ENCODE data around the gene AKAP13. TPM values are rescaled to one million over a fixed set of nuclear protein-coding genes. Genes with fewer than 3 reads are reported as not detected.
"Not testable (repeated sequence)": the region's sequence is repeated elsewhere in the genome, so short reads cannot be mapped to it uniquely, and the experiment has no call there.

The AKAP13 gene
- total and polyA plus RNA-seq, 2 donors, result 84.2 to 206 TPM

- H3K4me3 ChIP-seq (ENCODE audit: low read depth, low read length), result no peak overlapping the region
- peaks cover 4% of the 10 kb centered on the region for H3K4me1 ChIP-seq (ENCODE audit: insufficient read depth)
- 50% methylated on average over 2 of the region's 2 CpGs for WGBS
- no peak overlapping the region for H3K27ac ChIP-seq (ENCODE audit: low read depth)
- no peaks in the 10 kb centered on the region for H3K36me3 ChIP-seq (ENCODE audit: insufficient read depth)
- DNase-seq (ENCODE audit: extremely low spot score), result no peak
These were observed 60.0 kb downstream of the AKAP13 start for GRCh38 chr15:85440451-85440850.

DNA sequence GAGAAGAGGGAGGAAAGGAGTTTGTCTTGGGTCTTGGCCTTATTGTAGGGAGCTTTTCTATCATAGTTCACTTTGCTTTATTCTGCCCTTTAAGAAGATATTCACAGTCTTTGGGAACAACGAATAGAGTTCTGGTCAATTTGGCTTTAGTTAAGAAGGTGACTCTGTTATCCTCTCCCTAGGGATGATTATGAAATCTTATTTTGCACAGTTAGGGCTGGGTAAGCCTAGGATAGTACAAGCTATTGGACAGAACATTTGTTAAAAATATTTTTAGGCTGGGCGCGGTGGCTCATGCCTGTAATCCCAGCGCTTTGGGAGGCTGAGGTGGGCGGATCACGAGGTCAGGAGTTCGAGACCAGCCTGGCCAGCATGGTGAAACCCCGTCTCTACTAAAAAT lies 61.5 kb downstream of the AKAP13 start:
- DNase-seq (ENCODE audit: extremely low spot score); H3K36me3 ChIP-seq (ENCODE audit: insufficient read depth); H3K4me1 ChIP-seq (ENCODE audit: insufficient read depth); H3K4me3 ChIP-seq (ENCODE audit: low read depth, low read length); H3K27ac ChIP-seq (ENCODE audit: low read depth): not testable (repeated sequence)
- 87% methylated on average over 7 of the region's 8 CpGs for WGBS

GRCh38 chr15:85443046-85443445 lies 62.6 kb downstream of the AKAP13 start:
- Histone ChIP-seq H3K36me3 (ENCODE audit: insufficient read depth) (no peaks in the 10 kb centered on the region), H3K27ac (ENCODE audit: low read depth) (no peak overlapping the region), H3K4me1 (ENCODE audit: insufficient read depth) (peaks cover 4% of the 10 kb centered on the region), H3K4me3 (ENCODE audit: low read depth, low read length) (no peak overlapping the region)
- no peak for DNase-seq (ENCODE audit: extremely low spot score)

DNA sequence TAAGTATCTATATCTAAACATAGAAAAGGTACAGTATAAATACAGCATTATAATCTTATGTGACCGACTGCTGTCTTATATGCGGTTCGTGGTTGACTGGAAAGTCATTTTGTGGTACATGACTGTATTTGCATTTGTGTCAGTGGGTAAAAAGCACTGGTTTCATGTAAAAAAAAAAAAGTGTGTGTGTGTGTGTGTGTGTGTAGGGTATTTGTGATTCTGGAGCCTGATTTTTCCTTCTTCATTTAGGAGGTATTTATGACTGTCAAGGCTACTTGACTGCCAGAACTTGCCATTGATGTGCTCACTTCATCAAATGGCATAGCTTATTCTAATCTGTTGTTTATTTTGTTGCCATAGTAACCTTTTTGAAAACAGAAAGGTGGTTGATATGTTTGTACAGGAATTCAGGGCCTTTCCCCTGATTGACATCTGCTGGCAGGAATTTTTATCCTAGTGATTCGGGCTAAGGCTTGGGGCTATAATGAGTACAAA lies 63.2 kb downstream of the AKAP13 start:
- peaks cover 4% of the 10 kb centered on the region for H3K4me1 ChIP-seq (ENCODE audit: insufficient read depth)
- no peak overlapping the region for H3K4me3 ChIP-seq (ENCODE audit: low read depth, low read length)
- WGBS, result 73% methylated on average over 4 of the region's 4 CpGs
- no peaks in the 10 kb centered on the region for H3K36me3 ChIP-seq (ENCODE audit: insufficient read depth)
- peak; percentile 29 for DNase-seq (ENCODE audit: extremely low spot score)
- no peak overlapping the region for H3K27ac ChIP-seq (ENCODE audit: low read depth)

DNA sequence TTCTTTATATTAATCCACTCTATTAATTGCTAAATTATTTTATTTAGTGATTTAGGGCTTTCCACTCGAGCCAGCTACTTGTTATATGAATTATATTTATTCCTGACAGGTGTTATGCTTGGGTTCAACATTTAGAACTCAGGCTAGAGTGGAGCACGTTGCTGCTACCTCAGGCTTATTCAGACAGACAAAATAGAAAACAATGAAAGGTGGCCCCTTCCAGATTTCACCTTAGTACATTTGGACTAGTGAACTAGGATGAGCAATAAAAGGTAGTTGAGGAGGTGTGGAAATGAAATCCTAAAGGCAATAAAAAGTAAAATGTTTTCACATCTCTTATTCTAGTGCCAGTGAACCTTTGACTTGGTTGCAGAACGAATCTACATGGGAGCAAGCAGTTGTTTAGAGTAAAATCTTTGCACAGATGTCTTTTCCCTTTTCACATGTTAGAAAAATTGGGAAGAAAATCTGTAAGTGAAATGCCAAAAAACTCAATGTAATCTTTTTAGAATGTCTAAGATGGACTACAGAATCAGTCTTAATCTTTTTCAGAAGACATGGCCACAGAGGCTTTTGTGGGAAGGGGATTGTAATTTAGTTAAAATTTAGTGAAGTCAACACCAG lies 63.8 kb downstream of the AKAP13 start:
- Histone ChIP-seq H3K27ac (ENCODE audit: low read depth) (peak overlapping the region; percentile 16), H3K4me3 (ENCODE audit: low read depth, low read length) (no peak overlapping the region), H3K36me3 (ENCODE audit: insufficient read depth) (no peaks in the 10 kb centered on the region), H3K4me1 (ENCODE audit: insufficient read depth) (peaks cover 4% of the 10 kb centered on the region)
- no peak for DNase-seq (ENCODE audit: extremely low spot score)
- 25% methylated on average over 3 of the region's 3 CpGs for whole genome bisulfite sequencing

DNA sequence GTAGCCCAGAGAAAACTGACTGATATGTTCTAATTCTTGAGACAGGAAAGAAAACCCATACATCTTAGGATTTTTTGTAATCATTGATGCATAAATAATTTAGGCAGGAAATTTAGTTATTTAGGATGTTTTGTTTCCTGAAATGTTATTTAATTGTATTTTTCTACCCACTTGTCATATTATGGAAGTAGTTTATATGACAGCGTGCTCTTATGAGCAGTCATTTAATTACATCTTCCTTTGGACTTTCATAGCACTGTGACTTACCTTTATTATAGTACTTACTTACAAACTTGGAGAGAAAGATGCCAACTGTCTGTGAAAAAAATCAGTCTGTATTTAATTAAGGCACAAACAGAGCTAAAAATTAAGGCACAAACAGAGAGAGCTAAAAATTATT lies 65.0 kb downstream of the AKAP13 start:
- Histone ChIP-seq H3K4me3 (ENCODE audit: low read depth, low read length) (no peak overlapping the region), H3K36me3 (ENCODE audit: insufficient read depth) (no peaks in the 10 kb centered on the region), H3K4me1 (ENCODE audit: insufficient read depth) (peaks cover 4% of the 10 kb centered on the region), H3K27ac (ENCODE audit: low read depth) (no peak overlapping the region)
- no peak for DNase-seq (ENCODE audit: extremely low spot score)
- 97% methylated on average over 1 of the region's 1 CpG for WGBS

GRCh38 chr15:85451099-85451700 lies 70.8 kb downstream of the AKAP13 start:
- no peak overlapping the region for H3K4me3 ChIP-seq (ENCODE audit: low read depth, low read length)
- 88% methylated on average over 3 of the region's 3 CpGs for WGBS
- DNase-seq (ENCODE audit: extremely low spot score), result no peak
- no peak overlapping the region for H3K27ac ChIP-seq (ENCODE audit: low read depth)
- no peaks in the 10 kb centered on the region for H3K36me3 ChIP-seq (ENCODE audit: insufficient read depth)
- no peaks in the 10 kb centered on the region for H3K4me1 ChIP-seq (ENCODE audit: insufficient read depth)

GRCh38 chr15:85452436-85452835 lies 72.0 kb downstream of the AKAP13 start:
- Histone ChIP-seq H3K27ac (ENCODE audit: low read depth) (no peak overlapping the region), H3K4me3 (ENCODE audit: low read depth, low read length) (no peak overlapping the region), H3K4me1 (ENCODE audit: insufficient read depth) (no peaks in the 10 kb centered on the region), H3K36me3 (ENCODE audit: insufficient read depth) (no peaks in the 10 kb centered on the region)
- no peak for DNase-seq (ENCODE audit: extremely low spot score)
- 100% methylated on average over 1 of the region's 1 CpG for WGBS

DNA sequence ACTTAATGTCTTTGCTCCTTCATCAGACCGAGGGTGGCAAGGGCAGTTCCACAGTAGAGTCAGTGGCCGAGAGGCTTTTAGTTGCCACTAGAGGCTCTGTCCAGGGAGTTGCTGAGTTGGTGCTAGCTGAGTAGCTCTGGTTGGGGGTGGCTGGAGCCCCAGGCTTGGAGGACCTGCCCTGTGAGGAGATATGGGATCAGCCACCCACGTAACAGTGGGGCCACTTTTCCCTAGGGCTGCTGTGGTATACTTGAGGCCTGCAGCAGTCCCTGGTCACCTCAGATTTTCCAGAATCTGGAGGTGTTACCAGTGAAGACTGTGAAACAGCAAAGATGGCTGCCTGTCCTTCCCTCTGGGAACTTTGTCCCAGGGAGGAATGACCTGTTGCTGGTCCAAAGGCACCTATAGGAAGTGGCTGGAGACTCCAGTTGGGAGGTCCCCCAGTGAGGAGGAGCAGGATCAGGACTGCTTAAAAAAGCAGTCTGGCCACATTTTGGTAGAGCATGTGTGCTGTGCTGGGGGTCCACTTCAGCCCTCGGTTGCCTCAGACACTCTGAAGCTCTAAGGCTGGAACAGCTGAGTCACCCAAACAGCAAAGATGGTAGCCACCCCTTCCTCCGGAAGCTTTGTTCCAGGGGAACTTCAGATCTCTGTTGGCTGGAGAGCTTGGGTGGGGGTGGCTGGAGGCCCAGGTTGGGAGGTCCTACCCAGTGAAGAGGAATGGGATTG lies 72.9 kb downstream of the AKAP13 start:
- Histone ChIP-seq H3K36me3 (ENCODE audit: insufficient read depth) (no peaks in the 10 kb centered on the region), H3K4me1 (ENCODE audit: insufficient read depth) (no peaks in the 10 kb centered on the region), H3K4me3 (ENCODE audit: low read depth, low read length) (no peak overlapping the region), H3K27ac (ENCODE audit: low read depth) (no peak overlapping the region)
- DNase-seq (ENCODE audit: extremely low spot score), result no peak
- 85% methylated on average over 5 of the region's 5 CpGs for WGBS

DNA sequence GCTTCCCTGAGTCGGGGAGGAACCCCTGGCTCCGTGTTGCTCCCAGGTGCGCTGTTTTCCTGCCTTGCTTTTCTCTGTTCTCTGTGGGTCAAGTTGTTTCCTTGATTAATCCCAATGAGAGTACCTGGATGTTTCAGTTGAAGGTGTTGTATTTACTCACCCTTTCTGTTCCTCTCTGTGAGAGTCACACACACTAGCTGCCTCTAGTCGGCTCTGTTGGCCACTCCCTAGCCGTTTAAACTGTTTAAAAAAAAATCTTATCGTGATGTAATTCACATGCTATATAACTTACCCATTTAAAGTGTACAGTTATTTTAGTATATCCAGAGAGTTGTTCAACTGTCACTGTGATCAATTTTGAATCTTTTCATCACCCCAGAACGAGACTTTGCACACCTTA lies 74.0 kb downstream of the AKAP13 start:
- no peaks in the 10 kb centered on the region for H3K4me1 ChIP-seq (ENCODE audit: insufficient read depth)
- DNase-seq (ENCODE audit: extremely low spot score), result no peak
- no peak overlapping the region for H3K4me3 ChIP-seq (ENCODE audit: low read depth, low read length)
- no peaks in the 10 kb centered on the region for H3K36me3 ChIP-seq (ENCODE audit: insufficient read depth)
- H3K27ac ChIP-seq (ENCODE audit: low read depth), result peak overlapping the region; percentile 10
- WGBS, result 74% methylated on average over 7 of the region's 7 CpGs

- Histone ChIP-seq H3K36me3 (ENCODE audit: insufficient read depth) (no peaks in the 10 kb centered on the region), H3K27ac (ENCODE audit: low read depth) (no peak overlapping the region), H3K4me3 (ENCODE audit: low read depth, low read length) (no peak overlapping the region), H3K4me1 (ENCODE audit: insufficient read depth) (no peaks in the 10 kb centered on the region)
- DNase-seq (ENCODE audit: extremely low spot score), result no peak
These were observed 75.5 kb downstream of the AKAP13 start for GRCh38 chr15:85455891-85456290.

GRCh38 chr15:85456798-85457197 lies 76.4 kb downstream of the AKAP13 start:
- Histone ChIP-seq H3K4me1 (ENCODE audit: insufficient read depth) (no peaks in the 10 kb centered on the region), H3K27ac (ENCODE audit: low read depth) (no peak overlapping the region), H3K36me3 (ENCODE audit: insufficient read depth) (no peaks in the 10 kb centered on the region), H3K4me3 (ENCODE audit: low read depth, low read length) (no peak overlapping the region)
- WGBS, result 89% methylated on average over 3 of the region's 3 CpGs
- DNase-seq (ENCODE audit: extremely low spot score), result no peak

DNA sequence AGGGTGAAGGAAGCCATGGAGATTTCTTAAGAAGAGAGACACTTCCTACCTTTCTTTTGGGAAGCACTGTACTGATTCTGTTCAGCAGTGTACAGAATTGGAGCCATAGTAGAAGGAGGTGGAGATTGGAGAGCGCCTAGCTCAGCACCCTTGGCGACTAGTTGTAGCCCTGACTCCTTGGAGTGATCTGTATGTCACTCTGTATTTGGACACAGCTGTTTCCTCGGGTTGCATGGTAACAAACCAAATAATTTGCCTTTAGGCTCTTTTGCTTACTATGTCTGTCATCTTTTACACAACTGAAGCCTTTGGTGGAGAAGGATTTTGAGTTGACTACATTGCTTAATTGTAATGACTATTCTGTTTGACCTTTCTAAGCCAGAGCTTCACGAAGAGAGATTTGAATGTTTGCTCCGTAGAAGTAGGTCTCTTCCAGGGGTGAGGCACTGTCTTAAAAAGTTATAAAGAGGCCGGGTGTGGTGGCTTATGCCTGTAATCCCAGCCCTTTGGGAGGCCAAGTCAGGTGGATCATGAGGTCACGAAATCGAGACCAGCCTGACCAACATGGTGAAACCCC lies 77.1 kb downstream of the AKAP13 start:
- no peak overlapping the region for H3K4me3 ChIP-seq (ENCODE audit: low read depth, low read length)
- H3K27ac ChIP-seq (ENCODE audit: low read depth), result no peak overlapping the region
- no peak for DNase-seq (ENCODE audit: extremely low spot score)
- no peaks in the 10 kb centered on the region for H3K4me1 ChIP-seq (ENCODE audit: insufficient read depth)
- no peaks in the 10 kb centered on the region for H3K36me3 ChIP-seq (ENCODE audit: insufficient read depth)
- 57% methylated on average over 8 of the region's 8 CpGs for WGBS

- WGBS, result 85% methylated on average over 2 of the region's 2 CpGs
- Histone ChIP-seq H3K36me3 (ENCODE audit: insufficient read depth) (no peaks in the 10 kb centered on the region), H3K4me3 (ENCODE audit: low read depth, low read length) (no peak overlapping the region), H3K4me1 (ENCODE audit: insufficient read depth) (no peaks in the 10 kb centered on the region), H3K27ac (ENCODE audit: low read depth) (peak overlapping the region; percentile 23)
- no peak for DNase-seq (ENCODE audit: extremely low spot score)
These were observed 78.4 kb downstream of the AKAP13 start for GRCh38 chr15:85458764-85459163.

Data from urinary bladder (tissue), 4 donors.